Upper lobe of right lung (tissue), 1 donor: ENCODE measurements around the gene SLC25A29. TPM values are rescaled to one million over a fixed set of nuclear protein-coding genes. Genes with fewer than 3 reads are reported as not detected.

Source experiments
- ATAC-seq: fragments of 200-7000 bp; cut with Tn5 transposase; one replicate; pipeline ENCODE4 v1.9.1; 2020; ENCODE audit warnings: mild to moderate bottlenecking, moderate library complexity
- DNase-seq: peaks from one replicate; pipeline ENCODE4 v3.0.0-alpha.2; 2020
- H3K27ac ChIP-seq: fragments of 200-600 bp; one replicate; pipeline ENCODE4 v1.8.0; 2022
- H3K27me3 ChIP-seq: fragments of 200-600 bp; one replicate; pipeline ENCODE4 v1.8.0; 2022; ENCODE audit warnings: mild to moderate bottlenecking
- H3K36me3 ChIP-seq: fragments of 200-600 bp; one replicate; pipeline ENCODE4 v1.8.0; 2022
- H3K4me1 ChIP-seq: fragments of 200-600 bp; one replicate; pipeline ENCODE4 v1.8.0; 2022
- H3K4me3 ChIP-seq: fragments of 200-600 bp; one replicate; pipeline ENCODE4 v1.8.0; 2022; ENCODE audit warnings: mild to moderate bottlenecking
- H3K9me3 ChIP-seq: fragments of 200-600 bp; one replicate; pipeline ENCODE4 v1.8.0; 2022
- CTCF ChIP-seq: fragments of 200-600 bp; IDR thresholded peaks from one replicate; pipeline ENCODE4 v1.8.0; 2022; ENCODE audit warnings: antibody characterized with exemption
- intact Hi-C: fragments of 100-400 bp; cut with DNase I; formaldehyde crosslinking; loops from one replicate; pipeline ENCODE4 v1.11.0; 2022
- total RNA-seq: library from RNA; stranded (reverse); fragmentation: NEBNext Ultra II Directional; extraction: Animal tissue kit (Norgen Biotek cat#: 25700); gene quantifications from one replicate; pipeline ENCODE4 v1.2.1, GENCODE V29; 2021
- donor health status: DM: no; HTN: yes; CAD: no; lungs with severe emphysema.

SLC25A29 gene
- total RNA-seq, 1 donor from 2014 or later, result 104 TPM

- no peak for TF ChIP-seq CTCF
- H3K4me1 ChIP-seq, result peaks cover 20% of the 10 kb centered on the region
- H3K27me3 ChIP-seq, result no peaks in the 10 kb centered on the region
- H3K4me3 ChIP-seq, result no peak overlapping the region
- intact Hi-C loops, result no loop called here
- H3K36me3 ChIP-seq, result peaks cover 64% of the 10 kb centered on the region
- DNase-seq, result peak; percentile 61
- no peaks in the 10 kb centered on the region for H3K9me3 ChIP-seq
- peak; percentile 91 for ATAC-seq
- peak overlapping the region; percentile 77 for H3K27ac ChIP-seq
Measured at GRCh38 chr14:100341301-100342031, 35.2 kb upstream of the SLC25A29 start.

- peak overlapping the region; percentile 77 for H3K27ac ChIP-seq
- no peak for TF ChIP-seq CTCF
- peaks cover 20% of the 10 kb centered on the region for H3K4me1 ChIP-seq
- H3K4me3 ChIP-seq, result no peak overlapping the region
- intact Hi-C loops, result no loop called here
- peaks cover 62% of the 10 kb centered on the region for H3K36me3 ChIP-seq
- DNase-seq (peak; percentile 11), ATAC-seq (no peak)
- H3K9me3 ChIP-seq, result no peaks in the 10 kb centered on the region
- no peaks in the 10 kb centered on the region for H3K27me3 ChIP-seq
Measured at GRCh38 chr14:100340423-100340813, 34.2 kb upstream of the SLC25A29 start.

- peak; percentile 12 for DNase-seq
- no peaks in the 10 kb centered on the region for H3K9me3 ChIP-seq
- ATAC-seq, result no peak
- no peaks in the 10 kb centered on the region for H3K27me3 ChIP-seq
- no peak for TF ChIP-seq CTCF
- H3K4me3 ChIP-seq, result no peak overlapping the region
- intact Hi-C loops, result no loop called here
- H3K36me3 ChIP-seq, result peaks cover 68% of the 10 kb centered on the region
- H3K4me1 ChIP-seq, result peaks cover 20% of the 10 kb centered on the region
- no peak overlapping the region for H3K27ac ChIP-seq
Measured at GRCh38 chr14:100339766-100340422, 33.6 kb upstream of the SLC25A29 start.

GRCh38 chr14:100336618-100337530 is 30.6 kb upstream of the SLC25A29 start:
- no peak for ATAC-seq
- no peaks in the 10 kb centered on the region for H3K9me3 ChIP-seq
- H3K4me1 ChIP-seq, result peaks cover 16% of the 10 kb centered on the region
- no peak overlapping the region for H3K27ac ChIP-seq
- H3K27me3 ChIP-seq, result no peaks in the 10 kb centered on the region
- DNase-seq, result peak; percentile 34
- intact Hi-C loops, result no loop called here
- no peak for TF ChIP-seq CTCF
- H3K36me3 ChIP-seq, result peaks cover 75% of the 10 kb centered on the region
- no peak overlapping the region for H3K4me3 ChIP-seq

GRCh38 chr14:100334904-100335303 is 28.7 kb upstream of the SLC25A29 start:
- intact Hi-C loops, result no loop called here
- ATAC-seq (no peak), DNase-seq (peak; percentile 61)
- no peak overlapping the region for H3K27ac ChIP-seq
- no peaks in the 10 kb centered on the region for H3K27me3 ChIP-seq
- no peaks in the 10 kb centered on the region for H3K4me1 ChIP-seq
- no peak overlapping the region for H3K4me3 ChIP-seq
- TF ChIP-seq CTCF, result no peak
- H3K9me3 ChIP-seq, result no peaks in the 10 kb centered on the region
- peaks cover 63% of the 10 kb centered on the region for H3K36me3 ChIP-seq
